Measurements from ENCODE around the gene SPATS1. TPM values are rescaled to one million over a fixed set of nuclear protein-coding genes. Genes with fewer than 3 reads are reported as not detected.
"Not testable (repeated sequence)": the region's sequence is repeated elsewhere in the genome, so short reads cannot be mapped to it uniquely, and the experiment has no call there.

The SPATS1 gene
- total and polyA plus RNA-seq, 2 of the 13 experiments (the other 11 are each of a cell fraction or from before 2014, with no cell fraction given) = not detected

DNA sequence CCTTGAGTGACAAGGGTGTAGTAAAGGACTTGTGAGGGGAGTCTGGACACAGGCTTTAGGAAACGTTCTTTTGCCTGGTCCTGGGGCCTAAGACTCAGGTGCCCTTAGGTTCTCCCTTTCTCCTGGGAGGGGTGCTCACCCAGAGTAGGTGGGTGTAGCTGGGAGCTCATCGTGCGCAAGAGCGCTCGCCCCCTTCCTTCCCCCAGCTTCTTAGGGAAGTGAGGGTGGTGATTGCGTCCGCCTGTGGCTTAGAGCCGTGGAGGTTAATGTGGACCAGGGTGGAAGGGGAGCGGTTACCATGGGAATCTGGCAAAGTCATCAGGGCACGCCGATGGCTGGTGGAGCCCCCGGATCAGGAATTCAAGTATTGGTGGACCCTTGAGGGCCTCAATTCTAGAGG lies 26.0 kb upstream of the SPATS1 start:
- ChIA-PET POLR2A (no interaction called here), CTCF (ENCODE audit: low intra/inter-chr PET ratio, low total read pairs) (no interaction called here)
- no peak for ATAC-seq
- Histone ChIP-seq H3K79me2 (ENCODE audit: insufficient read depth, low read length) (peaks cover 14% of the 10 kb centered on the region), H3K27ac (ENCODE audit: extremely low read length, insufficient read depth, low read length) (no peak overlapping the region), H3K36me3 (replicated peaks in 1 of 2; ENCODE audit: control insufficient read depth in 1 of 2, insufficient read depth in 2 of 2, low read length in 2 of 2) (peaks cover 2 to 6% of the 10 kb centered on the region in 2 experiments; a peak in 2 of 5 replicates), H3K4me1 (ENCODE audit: insufficient read depth, low read length) (peaks cover 21% of the 10 kb centered on the region), H4K20me1 (ENCODE audit: insufficient read depth, low read length) (no peaks in the 10 kb centered on the region), H3K9ac (ENCODE audit: insufficient read depth, low read depth, low read length) (no peak overlapping the region), H3K27me3 (ENCODE audit: control insufficient read depth in 1 of 2, insufficient read depth in 2 of 2, low read length in 2 of 2) (peaks cover 3 to 48% of the 10 kb centered on the region in 2 experiments; a peak in 4 of 5 replicates), H3K9me3 (ENCODE audit: low read length) (no peaks in the 10 kb centered on the region), H2AFZ (ENCODE audit: low read length) (no peak overlapping the region), H3K4me3 (replicated peaks in 1 of 3; ENCODE audit: insufficient read depth in 1 of 3, low read depth in 2 of 3, low read length in 3 of 3) (no peak overlapping the region), H3K4me2 (ENCODE audit: low read depth, low read length) (no peak overlapping the region)
- in situ Hi-C loops (cut with HindIII; ENCODE audit: extremely low pct_ligation_motif_present, low pct_unique_long_range_greater_than_20kb) = no loop called here
- 67% methylated on average over 12 of the region's 12 CpGs for WGBS (ENCODE audit: low lambda C conversion rate)
- no TSS peak for BruUV-seq (replicated peaks)
- no peak for TF ChIP-seq ZNF263 (CRISPR knock-in tag; IDR thresholded peaks at IDR 0.05)
- no peak for TF ChIP-seq BRCA1 (CRISPR knock-in tag; IDR thresholded peaks at IDR 0.05)
- TF ChIP-seq ERF (CRISPR knock-in tag; IDR thresholded peaks at IDR 0.05) = no peak
- TF ChIP-seq, protein P1, sequence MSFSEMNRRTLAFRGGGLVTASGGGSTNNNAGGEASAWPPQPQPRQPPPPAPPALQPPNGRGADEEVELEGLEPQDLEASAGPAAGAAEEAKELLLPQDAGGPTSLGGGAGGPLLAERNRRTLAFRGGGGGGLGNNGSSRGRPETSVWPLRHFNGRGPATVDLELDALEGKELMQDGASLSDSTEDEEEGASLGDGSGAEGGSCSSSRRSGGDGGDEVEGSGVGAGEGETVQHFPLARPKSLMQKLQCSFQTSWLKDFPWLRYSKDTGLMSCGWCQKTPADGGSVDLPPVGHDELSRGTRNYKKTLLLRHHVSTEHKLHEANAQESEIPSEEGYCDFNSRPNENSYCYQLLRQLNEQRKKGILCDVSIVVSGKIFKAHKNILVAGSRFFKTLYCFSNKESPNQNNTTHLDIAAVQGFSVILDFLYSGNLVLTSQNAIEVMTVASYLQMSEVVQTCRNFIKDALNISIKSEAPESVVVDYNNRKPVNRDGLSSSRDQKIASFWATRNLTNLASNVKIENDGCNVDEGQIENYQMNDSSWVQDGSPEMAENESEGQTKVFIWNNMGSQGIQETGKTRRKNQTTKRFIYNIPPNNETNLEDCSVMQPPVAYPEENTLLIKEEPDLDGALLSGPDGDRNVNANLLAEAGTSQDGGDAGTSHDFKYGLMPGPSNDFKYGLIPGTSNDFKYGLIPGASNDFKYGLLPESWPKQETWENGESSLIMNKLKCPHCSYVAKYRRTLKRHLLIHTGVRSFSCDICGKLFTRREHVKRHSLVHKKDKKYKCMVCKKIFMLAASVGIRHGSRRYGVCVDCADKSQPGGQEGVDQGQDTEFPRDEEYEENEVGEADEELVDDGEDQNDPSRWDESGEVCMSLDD (CRISPR knock-in tag; IDR thresholded peaks at IDR 0.05; ENCODE audit: borderline replicate concordance) = no peak
- no peak for DNase-seq (ENCODE audit: low spot score)
- intact Hi-C loops (cut with micrococcal nuclease; ENCODE audit: unreplicated experiment) = no loop called here
- FAIRE-seq = no peak

DNA sequence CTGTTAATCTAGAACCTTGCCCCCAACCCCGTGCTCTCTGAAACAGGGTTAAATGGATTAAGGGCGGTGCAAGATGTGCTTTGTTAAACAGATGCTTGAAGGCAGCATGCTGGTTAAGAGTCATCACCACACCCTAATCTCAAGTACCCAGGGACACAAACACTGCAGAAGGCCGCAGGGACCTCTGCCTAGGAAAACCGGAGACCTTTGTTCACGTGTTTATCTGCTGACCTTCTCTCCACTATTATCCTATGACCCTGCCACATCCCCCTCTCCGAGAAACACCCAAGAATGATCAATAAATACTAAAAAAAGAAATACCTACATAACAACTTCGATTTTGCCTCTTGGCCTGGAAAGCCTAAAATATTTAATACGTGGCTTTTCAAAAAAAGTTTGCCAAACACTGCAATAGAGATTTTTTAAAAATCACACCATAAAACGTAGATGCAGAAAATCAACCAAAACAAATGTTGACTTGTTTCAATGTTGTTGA lies 25.3 kb upstream of the SPATS1 start:
- CTCF ChIA-PET (ENCODE audit: low intra/inter-chr PET ratio, low total read pairs); H4K20me1 ChIP-seq (ENCODE audit: insufficient read depth, low read length); H3K9ac ChIP-seq (ENCODE audit: insufficient read depth, low read depth, low read length); DNase-seq (ENCODE audit: low spot score); H2AFZ ChIP-seq (ENCODE audit: low read length); in situ Hi-C loops (cut with HindIII; ENCODE audit: extremely low pct_ligation_motif_present, low pct_unique_long_range_greater_than_20kb); H3K36me3 ChIP-seq (replicated peaks in 1 of 2; ENCODE audit: control insufficient read depth in 1 of 2, insufficient read depth in 2 of 2, low read length in 2 of 2); H3K79me2 ChIP-seq (ENCODE audit: insufficient read depth, low read length); intact Hi-C loops (cut with micrococcal nuclease; ENCODE audit: unreplicated experiment); H3K4me3 ChIP-seq (replicated peaks in 1 of 3; ENCODE audit: insufficient read depth in 1 of 3, low read depth in 2 of 3, low read length in 3 of 3); ATAC-seq; H3K9me3 ChIP-seq (ENCODE audit: low read length); BruUV-seq (replicated peaks); FAIRE-seq; POLR2A ChIA-PET; H3K27ac ChIP-seq (ENCODE audit: extremely low read length, insufficient read depth, low read length); TF ChIP-seq SOX6 (IDR thresholded peaks at IDR 0.05): not testable (repeated sequence)
- peaks cover 3 to 51% of the 10 kb centered on the region in 2 experiments; a peak in 4 of 5 replicates for H3K27me3 ChIP-seq (ENCODE audit: control insufficient read depth in 1 of 2, insufficient read depth in 2 of 2, low read length in 2 of 2)
- peaks cover 14% of the 10 kb centered on the region for H3K4me1 ChIP-seq (ENCODE audit: insufficient read depth, low read length)
- H3K4me2 ChIP-seq (ENCODE audit: low read depth, low read length) = peak overlapping the region; percentile 6; the same call in 1 of the 2 replicates
- 10% methylated on average over 9 of the region's 9 CpGs for WGBS (ENCODE audit: low lambda C conversion rate)
- TF ChIP-seq MEF2D (CRISPR knock-in tag; IDR thresholded peaks at IDR 0.05) = peak; percentile 93
- TF ChIP-seq SOX6 (CRISPR knock-in tag; IDR thresholded peaks at IDR 0.05) = peak; percentile 35; the same call in 1 of the 2 replicates
- 0 out of 2 replicates have a peak, but pooled peaks have one; percentile 30 for TF ChIP-seq FOXK1 (CRISPR knock-in tag; IDR thresholded peaks at IDR 0.05; ENCODE audit: borderline replicate concordance, low read depth)
- TF ChIP-seq HMG20A (CRISPR knock-in tag; IDR thresholded peaks at IDR 0.05; ENCODE audit: borderline replicate concordance) = peak; percentile 47; the same call in 1 of the 2 replicates
- 0 out of 2 replicates have a peak, but pooled peaks have one; percentile 53 for TF ChIP-seq GATAD2A (CRISPR knock-in tag; IDR thresholded peaks at IDR 0.05)
- TF ChIP-seq RARA (CRISPR knock-in tag; IDR thresholded peaks at IDR 0.05) = peak; percentile 86
- TF ChIP-seq BCL6 (CRISPR knock-in tag; IDR thresholded peaks at IDR 0.05) = peak; percentile 97
- TF ChIP-seq, protein P2, sequence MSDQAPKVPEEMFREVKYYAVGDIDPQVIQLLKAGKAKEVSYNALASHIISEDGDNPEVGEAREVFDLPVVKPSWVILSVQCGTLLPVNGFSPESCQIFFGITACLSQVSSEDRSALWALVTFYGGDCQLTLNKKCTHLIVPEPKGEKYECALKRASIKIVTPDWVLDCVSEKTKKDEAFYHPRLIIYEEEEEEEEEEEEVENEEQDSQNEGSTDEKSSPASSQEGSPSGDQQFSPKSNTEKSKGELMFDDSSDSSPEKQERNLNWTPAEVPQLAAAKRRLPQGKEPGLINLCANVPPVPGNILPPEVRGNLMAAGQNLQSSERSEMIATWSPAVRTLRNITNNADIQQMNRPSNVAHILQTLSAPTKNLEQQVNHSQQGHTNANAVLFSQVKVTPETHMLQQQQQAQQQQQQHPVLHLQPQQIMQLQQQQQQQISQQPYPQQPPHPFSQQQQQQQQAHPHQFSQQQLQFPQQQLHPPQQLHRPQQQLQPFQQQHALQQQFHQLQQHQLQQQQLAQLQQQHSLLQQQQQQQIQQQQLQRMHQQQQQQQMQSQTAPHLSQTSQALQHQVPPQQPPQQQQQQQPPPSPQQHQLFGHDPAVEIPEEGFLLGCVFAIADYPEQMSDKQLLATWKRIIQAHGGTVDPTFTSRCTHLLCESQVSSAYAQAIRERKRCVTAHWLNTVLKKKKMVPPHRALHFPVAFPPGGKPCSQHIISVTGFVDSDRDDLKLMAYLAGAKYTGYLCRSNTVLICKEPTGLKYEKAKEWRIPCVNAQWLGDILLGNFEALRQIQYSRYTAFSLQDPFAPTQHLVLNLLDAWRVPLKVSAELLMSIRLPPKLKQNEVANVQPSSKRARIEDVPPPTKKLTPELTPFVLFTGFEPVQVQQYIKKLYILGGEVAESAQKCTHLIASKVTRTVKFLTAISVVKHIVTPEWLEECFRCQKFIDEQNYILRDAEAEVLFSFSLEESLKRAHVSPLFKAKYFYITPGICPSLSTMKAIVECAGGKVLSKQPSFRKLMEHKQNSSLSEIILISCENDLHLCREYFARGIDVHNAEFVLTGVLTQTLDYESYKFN (CRISPR knock-in tag; conservative IDR thresholded peaks at IDR 0.05) = 0 out of 2 replicates have a peak, but pooled peaks have one; percentile 20

All from HepG2 (cell line).